K562 (cell line): ENCODE data around the gene OR51B5. TPM values are rescaled to one million over a fixed set of nuclear protein-coding genes. Genes with fewer than 3 reads are reported as not detected.

Source experiments
- ATAC-seq: fragments of 200-7000 bp; cut with Tn5 transposase; 3 replicates; pipeline ENCODE4 v1.9.1; 2020; ENCODE audit warnings: moderate library complexity
- BruUV-seq: library from RNA; stranded (reverse); fragments of 400-500 nt; replicated peaks from 2 replicates; lab custom pipeline; 2021; lab: Mats Ljungman, UMichigan
- CTCF ChIA-PET: fragments of 300-600 bp; formaldehyde crosslinking; extraction: SDS; loops from one replicate; lab custom pipeline; 2021; ENCODE audit warnings: low intra/inter-chr PET ratio; lab: Yijun Ruan, JAX
- POLR2A ChIA-PET: fragments of 300-600, 350-650 bp; sonication (Branson Sonifier 250); formaldehyde crosslinking; extraction: SDS; loops from one replicate; lab custom pipeline; 2021; ENCODE audit warnings: antibody characterized with exemption, inconsistent platforms; lab: Yijun Ruan, JAX
- DNase-seq, 4 experiments: peaks; one replicate each; pipeline versions ENCODE4 v3.0.0 to v3.0.0-alpha.2; 2011 to 2018; ENCODE audit warnings: low spot score in 3 of 4, mixed read lengths in 3 of 4; ENCODE audit errors: extremely low read depth in 1 of 4
- FAIRE-seq: peaks from 2 replicates; lab custom pipeline; 2011; peaks lifted over from hg19 to GRCh38; lab: Jason Lieb, UNC
- H2AFZ ChIP-seq: 2 replicates; pipeline ENCODE4 v1.6.0; 2011; ENCODE audit warnings: low read depth, low read length, control low read depth, inconsistent platforms
- H3K27ac ChIP-seq: fragments of 200-600 bp; 3 replicates; pipeline ENCODE4 v1.8.0; 2011; ENCODE audit warnings: low read depth, mild to moderate bottlenecking, control low read depth, inconsistent platforms, low read length, moderate library complexity, mixed read lengths; ENCODE audit errors: extremely low read depth
- H3K27me3 ChIP-seq, 2 experiments: fragments of 300-600 bp in 1 of 2; 2 replicates in 1 of 2; 3 replicates in 1 of 2; pipeline versions ENCODE4 v1.6.0 to v1.8.0; 2011; ENCODE audit warnings: inconsistent platforms in 2 of 2, low read length in 2 of 2, mild to moderate bottlenecking in 1 of 2, mixed read lengths in 1 of 2, moderate library complexity in 1 of 2; ENCODE audit not compliant: control insufficient read depth in 2 of 2, insufficient read depth in 2 of 2
- H3K36me3 ChIP-seq: fragments of 300-600 bp; 3 replicates; pipeline ENCODE4 v1.8.0; 2011; ENCODE audit warnings: mild to moderate bottlenecking, low read length, inconsistent platforms; ENCODE audit not compliant: control insufficient read depth, insufficient read depth
- H3K4me1 ChIP-seq, 2 experiments: fragments of 200-600 bp in 1 of 2; replicated peaks in 1 of 2; 2 replicates in 1 of 2; 3 replicates in 1 of 2; pipeline versions ENCODE4 v1.5.1 to v1.8.0; 2011; ENCODE audit warnings: inconsistent platforms in 2 of 2, low read length in 2 of 2, mild to moderate bottlenecking in 1 of 2, mixed read lengths in 1 of 2, moderate library complexity in 1 of 2; ENCODE audit not compliant: control insufficient read depth in 2 of 2, insufficient read depth in 2 of 2
- H3K4me2 ChIP-seq: 2 replicates; pipeline ENCODE4 v1.6.1; 2011; ENCODE audit warnings: low read length, control low read depth, inconsistent platforms, mixed read lengths; ENCODE audit not compliant: insufficient read depth
- H3K4me3 ChIP-seq: fragments of 200-600 bp; sonication (generic), shearing (Covaris generic); 2 replicates; pipeline ENCODE4 v1.5.1; 2016; ENCODE audit warnings: control low read depth, inconsistent platforms
- H3K79me2 ChIP-seq: fragments of 200-600 bp; 3 replicates; pipeline ENCODE4 v1.8.0; 2011; ENCODE audit warnings: low read length, inconsistent platforms; ENCODE audit not compliant: control insufficient read depth, insufficient read depth
- H3K9ac ChIP-seq, 2 experiments: 2 replicates each; pipeline versions ENCODE4 v1.6.0 to v1.6.1; 2011; ENCODE audit warnings: low read depth in 2 of 2, low read length in 2 of 2, control low read depth in 1 of 2, inconsistent platforms in 1 of 2, mild to moderate bottlenecking in 1 of 2, mixed read lengths in 1 of 2; ENCODE audit not compliant: insufficient read depth in 1 of 2
- H3K9me1 ChIP-seq: one replicate; pipeline ENCODE4 v1.6.0; 2011; ENCODE audit warnings: inconsistent platforms, mild to moderate bottlenecking, low read length, moderate library complexity; ENCODE audit not compliant: control insufficient read depth, insufficient read depth
- H3K9me3 ChIP-seq: replicated peaks from 2 replicates; pipeline ENCODE4 v1.5.1; 2011; ENCODE audit warnings: low read depth, low read length, inconsistent platforms; ENCODE audit not compliant: control insufficient read depth, insufficient read depth
- H4K20me1 ChIP-seq: replicated peaks from 2 replicates; pipeline ENCODE4 v1.6.1; 2011; ENCODE audit warnings: low read length, inconsistent platforms, mixed read lengths; ENCODE audit not compliant: control insufficient read depth, insufficient read depth
- BACH1 ChIP-seq: fragments of 200-800 bp; sonication (Bioruptor generic); IDR thresholded peaks from 2 replicates; pipeline ENCODE4 v1.6.1; 2016; ENCODE audit warnings: missing genetic modification characterization, missing compliant biosample characterization
- BCOR ChIP-seq: fragments of 450-650 bp; IDR thresholded peaks from 2 replicates; pipeline ENCODE4 v1.6.1; 2016
- CCNT2 ChIP-seq: IDR thresholded peaks from 2 replicates; pipeline ENCODE4 v1.6.1; 2011; ENCODE audit warnings: borderline replicate concordance, low read depth, mild to moderate bottlenecking, moderate library complexity, mixed read lengths, low read length; ENCODE audit not compliant: insufficient read length; ENCODE audit errors: extremely low read depth
- CREB5 ChIP-seq: fragments of 250-450 bp; sonication (Bioruptor Pico); IDR thresholded peaks from 2 replicates; pipeline ENCODE4 v1.5.0; 2020; ENCODE audit warnings: mild to moderate bottlenecking
- CXXC5 ChIP-seq: fragments of 250-450 bp; sonication (Bioruptor Pico); IDR thresholded peaks from 2 replicates; pipeline ENCODE4 v1.8.0; 2022; ENCODE audit warnings: inconsistent platforms, mild to moderate bottlenecking, moderate library complexity
- DMBX1 ChIP-seq: fragments of 250-450 bp; sonication (Bioruptor Pico); IDR thresholded peaks from 2 replicates; pipeline ENCODE4 v1.8.0; 2022; ENCODE audit warnings: inconsistent platforms, mild to moderate bottlenecking, moderate library complexity, borderline replicate concordance
- HNRNPUL1 ChIP-seq: fragments of 200-400 bp; formaldehyde crosslinking; IDR thresholded peaks from 2 replicates; pipeline ENCODE4 v1.6.1; 2017; ENCODE audit warnings: low read length
- IRF9 ChIP-seq: fragments of 450-650 bp; IDR thresholded peaks from 2 replicates; pipeline ENCODE4 v1.6.1; 2016; ENCODE audit warnings: missing biosample characterization, missing genetic modification characterization
- NFATC3 ChIP-seq: fragments of 450-650 bp; IDR thresholded peaks from 2 replicates; pipeline ENCODE4 v1.6.1; 2017; ENCODE audit warnings: mild to moderate bottlenecking
- NR4A1 ChIP-seq, 2 experiments: fragments of 250-450 bp in 1 of 2; fragments of 450-650 bp in 1 of 2; sonication (Bioruptor Pico) in 1 of 2; IDR thresholded peaks; 2 replicates each; pipeline versions ENCODE4 v1.4.0 to v1.6.1; 2016 to 2020; ENCODE audit warnings: mild to moderate bottlenecking in 2 of 2, missing compliant biosample characterization in 1 of 2, missing genetic modification characterization in 1 of 2, moderate library complexity in 1 of 2
- PHF21A ChIP-seq: fragments of 450-650 bp; IDR thresholded peaks from 2 replicates; pipeline ENCODE4 v1.6.1; 2017; ENCODE audit warnings: low read depth, borderline replicate concordance
- POLR2G ChIP-seq: fragments of 200-400 bp; formaldehyde crosslinking; IDR thresholded peaks from 2 replicates; pipeline ENCODE4 v1.6.1; 2017; ENCODE audit warnings: low read depth, mild to moderate bottlenecking, antibody characterized with exemption, low read length, moderate library complexity
- PTRF ChIP-seq: fragments of 450-650 bp; IDR thresholded peaks from 2 replicates; pipeline ENCODE4 v1.6.1; 2016; ENCODE audit warnings: mild to moderate bottlenecking, missing genetic modification characterization, missing compliant biosample characterization
- RFX1 ChIP-seq: fragments of 450-650 bp; IDR thresholded peaks from 2 replicates; pipeline ENCODE4 v1.6.1; 2016; ENCODE audit warnings: mild to moderate bottlenecking, moderate library complexity
- THRAP3 ChIP-seq: fragments of 450-650 bp; IDR thresholded peaks from 2 replicates; pipeline ENCODE4 v1.6.1; 2016; ENCODE audit warnings: mild to moderate bottlenecking, inconsistent platforms, borderline replicate concordance
- ZNF134 ChIP-seq: fragments of 250-450 bp; sonication (Bioruptor Pico); conservative IDR thresholded peaks from 2 replicates; pipeline ENCODE4 v1.4.0; 2020
- ZNF175 ChIP-seq: fragments of 200-800 bp; sonication (Bioruptor generic); IDR thresholded peaks from 2 replicates; pipeline ENCODE4 v1.6.1; 2016; ENCODE audit warnings: low read depth, mild to moderate bottlenecking, missing genetic modification characterization, missing compliant biosample characterization
- ZNF311 ChIP-seq: fragments of 250-450 bp; sonication (Bioruptor Pico); IDR thresholded peaks from 2 replicates; pipeline ENCODE4 v1.4.0; 2020; ENCODE audit warnings: mild to moderate bottlenecking, moderate library complexity
- ZNF395 ChIP-seq: fragments of 200-800 bp; sonication (Bioruptor generic); IDR thresholded peaks from 2 replicates; pipeline ENCODE4 v1.6.1; 2017; ENCODE audit warnings: missing genetic modification characterization, missing compliant biosample characterization
- ZNF668 ChIP-seq: fragments of 250-450 bp; sonication (Bioruptor Pico); IDR thresholded peaks from 2 replicates; pipeline ENCODE4 v1.8.0; 2022; ENCODE audit warnings: mild to moderate bottlenecking, inconsistent platforms
- WGBS: fragments of 100-300 bp; shearing (Covaris generic); methylation state at CpG from one replicate; pipeline ENCODE4 v1.1.6; 2016; ENCODE audit warnings: low coverage, mixed read lengths; ENCODE audit not compliant: insufficient coverage; ENCODE audit errors: missing lambda C conversion rate; 5-methylcytosine and 5-hydroxymethylcytosine counted together
- in situ Hi-C: fragments of 300-500 bp; cut with MboI; formaldehyde crosslinking; loops from 4 replicates; pipeline ENCODE4 v1.15.0; 2018; ENCODE audit warnings: inconsistent platforms, mixed read lengths
- intact Hi-C: fragments of 100-400 bp; cut with micrococcal nuclease; formaldehyde crosslinking; loops from 2 replicates; pipeline ENCODE4 v1.14.2; 2022
- polyA plus RNA-seq, 8 experiments: library from polyadenylated mRNA; depleted of rRNA in 4 of 8; stranded (reverse) in 5 of 8; unstranded in 3 of 8; fragments of >200 nt; fragmentation: Nextera tagmentation in 2 of 8; fragmentation: Illumina TruSeq in 1 of 8; extraction: Ambion mirVana in 2 of 8; extraction: Trizol in 1 of 8; gene quantifications; 2 replicates each; pipeline versions ENCODE4 v1.2.1 to v1.2.3, GENCODE V29; 2011 to 2014; ENCODE audit warnings: inconsistent platforms in 1 of 8, missing spikeins in 1 of 8
- total RNA-seq, 7 experiments: library from RNA; depleted of rRNA in 6 of 7; stranded (reverse); fragments of >200 nt in 6 of 7; fragmentation: Illumina TruSeq in 2 of 7; extraction: Trizol in 2 of 7; gene quantifications; 2 replicates each; pipeline versions ENCODE4 v1.2.1 to v1.2.3, GENCODE V29; 2011 to 2021; ENCODE audit warnings: low replicate concordance in 1 of 7

OR51B5 gene
- total and polyA plus RNA-seq, 9 of the 15 experiments (the other 6 are each of a cell fraction or from before 2014, with no cell fraction given), result 81.2 to 176 (median 113) TPM

GRCh38 chr11:5367448-5368074 is 24.2 kb upstream of the OR51B5 start:
- Histone ChIP-seq H3K9me1 (no peaks in the 10 kb centered on the region), H3K27me3 (no peaks in the 10 kb centered on the region), H3K79me2 (peaks cover 92% of the 10 kb centered on the region), H3K4me3 (no peak overlapping the region), H3K4me1 (peaks cover under 1 to 34% of the 10 kb centered on the region in 2 experiments; a peak in 3 of 5 replicates), H4K20me1 (no peaks in the 10 kb centered on the region), H3K4me2 (no peak overlapping the region), H2AFZ (no peak overlapping the region), H3K27ac (no peak overlapping the region), H3K36me3 (peaks cover 63% of the 10 kb centered on the region), H3K9ac (no peak overlapping the region), H3K9me3 (no peaks in the 10 kb centered on the region)
- ATAC-seq, result no peak
- no TSS peak for BruUV-seq
- ChIA-PET POLR2A (no interaction called here), CTCF (no interaction called here)
- in situ Hi-C loops, result no loop called here
- no peak for FAIRE-seq
- 83% methylated on average over 2 of the region's 2 CpGs for WGBS
- intact Hi-C loops, result loop anchor here (5.0 kb wide), 1 partner anchor 245 kb away; no protein-coding TSS in a partner anchor
- no peak for DNase-seq
- TF ChIP-seq ZNF134 (CRISPR knock-in tag) (no peak), ZNF311 (CRISPR knock-in tag) (peak; percentile 87), CREB5 (no peak), PHF21A (no peak), RFX1 (peak; percentile 26; the same call in 1 of the 2 replicates), IRF9 (tag) (peak; percentile 45; the same call in 1 of the 2 replicates), ZNF175 (CRISPR knock-in tag) (no peak), HNRNPUL1 (no peak), BACH1 (0 out of 2 replicates have a peak, but pooled peaks have one; percentile 25), ZNF668 (CRISPR knock-in tag) (peak; percentile 90), CXXC5 (CRISPR knock-in tag) (peak; percentile 49), NFATC3 (no peak), PTRF (tag) (peak; percentile 68; the same call in 1 of the 2 replicates), DMBX1 (CRISPR knock-in tag) (peak; percentile 94), ZNF395 (CRISPR knock-in tag) (peak; percentile 39; the same call in 1 of the 2 replicates), THRAP3 (no peak), POLR2G (no peak), NR4A1 (CRISPR knock-in tag; IDR thresholded peaks at IDR 0.05) (no peak), NR4A1 (tag; IDR thresholded peaks at IDR 0.05) (peak; percentile 76), CCNT2 (no peak), BCOR (no peak)
